ENCODE data around the gene B3GALNT1.

Gene B3GALNT1, protein sequence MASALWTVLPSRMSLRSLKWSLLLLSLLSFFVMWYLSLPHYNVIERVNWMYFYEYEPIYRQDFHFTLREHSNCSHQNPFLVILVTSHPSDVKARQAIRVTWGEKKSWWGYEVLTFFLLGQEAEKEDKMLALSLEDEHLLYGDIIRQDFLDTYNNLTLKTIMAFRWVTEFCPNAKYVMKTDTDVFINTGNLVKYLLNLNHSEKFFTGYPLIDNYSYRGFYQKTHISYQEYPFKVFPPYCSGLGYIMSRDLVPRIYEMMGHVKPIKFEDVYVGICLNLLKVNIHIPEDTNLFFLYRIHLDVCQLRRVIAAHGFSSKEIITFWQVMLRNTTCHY

DNA sequence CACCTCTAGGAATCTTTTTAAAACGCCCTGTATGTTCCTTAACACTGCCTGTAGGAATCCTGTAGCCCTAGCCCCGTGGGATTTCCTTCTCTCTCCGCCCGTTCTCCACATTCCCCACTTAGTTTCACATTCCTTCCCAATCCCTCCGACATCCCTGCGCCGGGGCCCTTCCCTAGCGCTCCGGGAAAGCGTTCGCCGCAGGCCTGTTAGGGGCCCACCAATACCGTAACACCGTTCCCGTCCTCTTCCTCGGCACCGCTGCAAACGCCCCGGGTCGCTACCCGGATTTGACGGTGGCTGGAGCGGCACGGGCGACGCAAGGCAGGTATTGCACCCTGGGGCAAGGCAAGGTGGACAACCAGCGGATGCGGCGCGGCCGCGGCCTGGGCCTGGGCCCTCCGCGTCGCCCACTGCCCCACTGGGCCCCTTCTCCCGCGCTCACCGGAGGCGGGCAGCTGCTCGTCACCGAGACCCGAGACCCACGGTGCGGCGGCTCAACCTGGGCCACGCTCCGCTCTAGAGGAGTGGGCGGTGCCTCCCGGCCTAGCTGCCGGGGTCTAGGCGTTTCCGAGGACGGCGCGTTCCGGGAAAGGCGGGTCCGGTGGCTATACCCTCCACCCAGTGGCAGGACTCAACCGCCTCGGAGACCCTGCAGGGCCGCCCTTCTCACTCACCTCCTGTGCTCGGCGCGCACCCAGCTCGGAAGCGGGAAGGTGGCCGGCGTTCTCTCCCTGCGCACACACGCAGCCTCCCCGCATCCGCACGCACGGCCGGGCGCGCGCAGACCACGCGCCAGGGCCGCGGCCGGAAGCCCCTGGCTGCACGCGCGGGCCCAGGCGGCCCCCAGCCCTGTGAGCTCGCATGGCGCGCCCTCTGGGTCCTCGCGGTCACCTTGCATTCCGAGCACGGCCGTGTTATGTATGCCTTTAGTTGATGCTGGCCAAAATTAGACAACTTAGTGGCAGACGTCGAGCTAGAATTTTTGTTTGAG is at the start of gene B3GALNT1:
B3GALNT1 (minus strand) TSS at position 789 of the 991 bp plus-strand sequence. CDS start 18,595 bp downstream, outside the sequence.
- DNase-seq, result peak; percentile 3

DNA sequence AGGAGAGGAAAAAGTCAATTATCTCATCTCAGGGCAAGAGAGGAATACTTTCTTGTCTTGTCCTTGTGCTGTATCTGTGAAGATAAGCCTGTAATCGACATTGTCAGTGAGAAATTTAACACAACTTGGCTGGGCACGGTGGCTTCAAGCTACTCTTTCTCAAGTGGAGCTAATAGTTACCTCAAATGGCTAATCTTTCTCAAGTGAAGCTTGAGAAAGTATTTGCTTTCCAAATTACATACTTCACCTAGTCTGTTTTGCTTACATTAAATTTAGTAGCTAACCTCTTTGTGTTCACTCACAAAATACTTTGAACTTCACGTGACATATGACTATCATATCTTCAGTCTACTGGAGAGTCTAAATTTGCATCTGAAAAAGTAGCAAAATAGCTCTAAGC is 48.3 kb upstream of the B3GALNT1 start:
- no peak for DNase-seq

DNA sequence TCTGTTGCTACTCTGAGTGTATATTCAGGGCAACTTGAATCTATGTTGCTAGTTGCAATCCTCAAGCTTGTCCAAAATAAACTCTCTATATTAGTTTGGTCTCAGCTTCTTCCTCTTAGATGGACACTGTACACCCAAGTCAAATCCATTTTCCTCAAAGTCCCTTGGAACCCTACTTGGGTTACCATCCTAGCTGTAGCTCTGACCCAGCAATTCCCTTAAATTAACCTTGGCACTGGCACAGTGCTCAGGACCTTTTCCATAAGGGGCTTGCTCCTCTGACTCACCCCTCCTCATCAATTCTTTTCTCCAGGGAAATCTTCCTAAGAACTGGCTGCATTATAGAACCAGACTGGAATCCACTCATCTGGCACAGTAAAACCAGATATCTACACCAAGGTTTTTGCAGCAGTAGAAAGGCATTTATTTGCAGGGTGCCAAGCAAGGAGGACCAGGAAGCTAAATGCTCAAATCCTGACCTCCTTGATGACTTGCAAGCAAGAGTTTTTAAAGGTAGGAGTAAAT is 44.9 kb upstream of the B3GALNT1 start:
- DNase-seq, result no peak

DNA sequence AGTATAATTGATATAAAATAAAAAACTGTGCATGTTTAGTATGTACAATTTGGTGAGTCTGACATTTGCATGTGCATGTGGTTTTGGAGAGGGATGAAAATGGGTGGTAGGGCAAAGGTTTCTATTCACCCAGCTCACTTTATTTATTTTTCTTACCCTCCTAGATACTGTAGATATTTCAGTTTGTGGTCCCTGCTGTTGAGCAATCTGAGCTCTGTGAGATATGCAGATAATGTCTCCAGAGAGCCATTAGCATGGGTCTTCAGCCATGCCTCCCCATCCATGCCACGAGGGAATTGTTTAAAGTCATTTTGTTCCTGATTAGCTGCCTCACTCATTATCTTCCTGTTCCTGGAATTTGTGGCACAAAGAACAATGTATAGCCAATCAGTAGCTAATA is 44.4 kb upstream of the B3GALNT1 start:
- no peak for DNase-seq

DNA sequence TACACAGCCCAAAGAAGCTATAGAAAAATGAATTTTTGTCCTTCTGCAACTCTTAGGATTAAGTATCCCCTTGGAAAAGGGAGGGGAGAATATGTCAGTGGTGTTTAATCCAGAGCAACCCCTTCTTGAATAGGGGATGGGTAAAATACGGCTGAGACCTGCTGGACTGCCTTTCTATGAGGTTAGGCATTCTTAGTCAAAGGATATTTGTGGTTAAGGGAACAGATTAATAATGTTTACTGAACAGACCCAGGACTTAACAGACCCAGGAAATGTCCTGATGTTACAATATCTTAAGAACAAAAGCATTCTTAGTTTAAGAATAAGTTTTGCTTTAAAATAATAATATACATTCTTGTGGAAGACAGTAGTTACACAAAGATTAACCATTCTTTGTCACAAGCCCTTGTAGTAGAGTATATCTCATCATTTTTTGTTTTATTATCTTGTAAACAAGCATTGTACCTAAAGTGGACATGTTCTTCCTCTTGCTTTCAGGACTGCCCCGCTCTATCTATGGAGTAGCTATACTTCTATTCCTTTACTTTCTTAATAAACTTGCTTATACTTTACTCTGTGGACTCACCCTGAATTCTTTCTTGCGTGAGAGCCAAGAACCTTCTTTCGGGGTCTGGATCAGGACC is 43.8 kb upstream of the B3GALNT1 start:
- no peak for DNase-seq

DNA sequence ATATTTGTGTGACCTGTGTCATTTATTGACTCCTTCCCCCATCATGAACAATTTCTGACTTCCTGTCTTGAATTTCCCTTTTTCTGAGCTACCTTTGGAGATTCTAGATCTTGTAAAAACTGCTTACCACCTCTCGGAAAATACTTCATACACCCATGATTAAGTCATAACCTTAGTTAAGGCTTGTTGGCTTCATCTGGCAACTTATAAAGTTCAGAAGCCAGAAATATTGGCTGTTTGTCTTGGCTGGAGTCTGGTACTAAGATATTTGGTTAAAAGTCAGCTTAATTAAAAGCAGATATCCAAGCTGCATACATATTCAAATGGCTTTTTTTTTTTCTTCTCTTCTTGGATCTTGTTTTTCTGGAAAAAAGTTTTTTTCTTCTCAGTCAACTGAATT is 37.3 kb upstream of the B3GALNT1 start:
- no peak for DNase-seq

DNA sequence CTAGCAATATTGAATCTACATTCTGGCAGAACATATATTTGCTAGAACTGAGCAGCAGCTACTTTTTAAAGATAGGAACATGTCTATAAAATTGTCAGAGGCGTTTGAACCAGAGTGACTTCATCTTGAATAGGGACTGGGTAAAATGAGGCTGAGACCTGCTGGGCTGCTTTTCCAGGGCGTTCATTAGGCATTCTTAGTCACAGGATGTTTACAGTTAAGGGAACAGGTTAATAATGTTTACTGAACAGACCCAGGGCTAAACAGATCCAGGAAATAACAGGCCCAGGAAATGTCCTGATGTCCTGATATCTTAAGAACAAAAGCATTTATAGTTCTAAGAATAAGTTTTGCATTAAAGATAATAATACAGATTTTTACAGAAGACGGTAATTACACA is 34.5 kb upstream of the B3GALNT1 start:
- DNase-seq, result no peak

DNA sequence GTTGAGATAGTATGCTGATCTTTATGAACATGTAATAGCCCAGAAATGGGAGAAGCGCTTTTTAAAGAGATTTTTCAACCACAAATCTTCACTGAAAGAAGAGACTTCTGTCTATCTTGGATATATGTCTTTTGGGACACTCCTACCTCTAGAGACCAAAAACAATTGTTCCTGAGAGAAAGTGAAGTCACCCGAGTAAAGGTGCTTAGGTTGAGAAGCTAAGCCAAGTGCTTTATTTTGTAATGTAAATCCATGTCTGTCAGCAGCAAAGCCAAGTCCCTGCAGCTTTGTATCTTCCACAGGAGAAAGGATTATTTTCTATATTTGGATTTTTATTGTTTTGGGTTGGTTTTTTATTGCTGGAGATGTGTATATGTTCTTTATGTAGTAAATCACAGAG is 32.1 kb upstream of the B3GALNT1 start:
- no peak for DNase-seq

DNA sequence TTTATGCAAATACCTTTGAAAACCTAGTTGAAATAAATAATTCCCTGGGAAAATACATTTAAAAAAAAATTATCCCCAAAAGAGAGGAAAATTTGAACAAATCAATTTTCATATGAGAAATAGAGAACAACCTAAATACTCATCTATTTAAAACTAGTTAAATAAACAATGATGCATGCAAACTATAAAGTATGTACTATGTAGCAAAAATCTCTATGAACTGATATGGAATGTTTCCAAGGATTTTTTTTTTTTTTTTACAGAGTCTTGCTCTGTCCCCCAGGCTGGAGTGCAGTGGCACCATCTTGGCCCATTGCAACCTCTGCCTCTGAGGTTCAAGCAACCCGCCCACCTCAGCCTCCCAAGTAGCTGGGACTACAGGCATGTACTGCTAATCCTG is 27.2 kb upstream of the B3GALNT1 start:
- no peak for DNase-seq

DNA sequence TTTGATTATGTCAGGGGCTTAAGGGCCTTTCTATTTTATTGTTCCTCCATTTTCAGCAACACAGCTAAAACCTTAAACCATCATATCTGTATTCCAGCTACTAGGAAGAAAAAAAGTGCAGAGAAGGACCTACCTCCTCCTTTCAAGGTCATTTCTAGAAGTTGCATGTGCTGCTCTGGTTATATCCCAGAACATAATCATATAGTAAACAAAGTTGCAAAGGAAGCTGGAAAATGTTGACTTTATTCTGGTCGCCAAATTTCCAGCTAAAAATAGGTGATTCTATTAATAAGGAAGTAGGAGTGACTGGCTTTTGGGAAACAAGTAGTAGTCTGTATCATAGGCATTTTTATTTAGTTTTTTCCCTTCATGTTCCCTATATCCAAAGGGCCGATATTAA is 21.3 kb upstream of the B3GALNT1 start:
- DNase-seq, result no peak

DNA sequence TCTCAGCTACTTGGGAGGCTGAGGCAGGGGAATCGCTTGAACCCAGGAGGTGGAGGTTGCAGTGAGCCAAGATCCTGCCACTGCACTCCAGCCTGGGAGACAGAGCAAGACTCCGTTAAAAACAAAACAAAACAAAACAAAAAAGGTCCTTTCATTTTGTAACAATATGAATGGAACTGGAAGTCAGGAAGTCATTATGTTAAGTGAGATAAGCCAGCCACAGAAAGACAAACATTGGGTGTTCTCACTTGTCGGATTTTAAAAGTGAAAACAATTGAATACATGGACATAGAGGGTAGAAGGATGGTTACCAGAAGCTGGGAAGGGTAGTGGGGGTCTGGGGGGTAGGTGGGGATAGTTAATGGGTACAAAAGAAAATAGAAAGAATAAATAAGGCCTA is 12.5 kb upstream of the B3GALNT1 start:
- DNase-seq, result no peak

DNA sequence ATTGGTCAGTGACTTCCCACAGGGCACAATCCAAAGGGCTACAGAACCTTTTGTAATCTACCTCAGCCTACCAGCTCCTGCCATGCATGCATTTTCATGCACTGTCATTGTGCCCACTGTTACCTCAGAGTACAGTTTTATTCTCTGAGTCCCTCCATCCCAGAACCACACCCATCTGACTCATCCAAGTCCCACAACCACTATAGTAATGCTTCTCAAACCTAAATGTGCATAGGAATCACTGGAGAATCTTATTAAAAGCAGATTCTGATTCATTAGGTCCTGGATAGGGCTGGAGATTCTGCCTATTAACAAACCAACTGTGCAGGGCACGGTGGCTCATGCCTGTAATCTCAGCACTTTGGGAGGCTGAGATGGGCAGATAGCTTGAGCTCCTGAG is 3.7 kb upstream of the B3GALNT1 start:
- DNase-seq, result no peak

DNA sequence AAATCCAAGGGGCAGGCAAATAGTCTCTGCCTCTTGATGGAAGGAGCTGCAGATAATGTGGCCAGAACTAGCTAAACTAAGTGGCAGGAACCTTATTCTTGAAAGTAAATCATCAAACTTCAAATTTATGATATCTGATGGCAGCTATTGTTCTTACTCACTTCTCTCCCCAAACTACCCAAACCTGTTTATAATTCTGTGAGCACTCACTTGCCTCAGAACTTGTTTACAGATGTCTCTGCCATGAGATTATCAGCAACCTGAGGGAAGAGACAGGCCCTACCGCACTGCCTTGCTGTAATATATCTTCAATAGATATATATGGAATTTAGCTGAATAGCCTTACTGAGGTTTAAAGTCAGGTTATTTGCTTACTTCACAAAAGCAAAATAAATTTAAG is 2.2 kb upstream of the B3GALNT1 start:
- no peak for DNase-seq

DNA sequence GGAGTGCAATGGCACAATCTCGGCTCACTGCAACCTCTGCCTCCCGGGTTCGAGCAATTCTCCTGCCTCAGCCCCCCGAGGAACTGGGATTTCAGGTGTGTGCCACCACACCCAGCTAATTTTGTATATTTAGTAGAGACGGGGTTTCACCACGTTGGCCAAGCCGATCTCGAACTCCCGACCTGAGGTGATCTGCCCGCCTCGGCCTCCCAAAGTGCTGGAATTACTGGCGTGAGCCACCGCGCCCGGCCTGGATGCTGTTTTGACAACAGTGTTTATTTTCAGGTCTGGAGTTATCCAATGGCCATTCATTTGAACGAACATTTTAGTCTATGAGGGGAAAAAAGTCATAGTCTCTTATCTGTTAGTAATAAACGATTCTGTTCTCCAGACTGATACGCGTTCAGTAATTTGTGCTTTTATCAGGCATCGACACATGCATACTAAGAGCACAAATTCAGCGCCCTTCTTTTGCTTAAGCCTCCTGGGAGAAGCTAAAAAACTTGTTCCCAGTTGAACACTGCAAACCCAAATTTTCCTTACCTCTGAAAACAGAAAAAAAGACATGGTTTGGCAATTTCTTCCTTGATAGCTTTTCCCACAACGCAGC is 1.3 kb downstream of the B3GALNT1 start:
- no peak for DNase-seq

DNA sequence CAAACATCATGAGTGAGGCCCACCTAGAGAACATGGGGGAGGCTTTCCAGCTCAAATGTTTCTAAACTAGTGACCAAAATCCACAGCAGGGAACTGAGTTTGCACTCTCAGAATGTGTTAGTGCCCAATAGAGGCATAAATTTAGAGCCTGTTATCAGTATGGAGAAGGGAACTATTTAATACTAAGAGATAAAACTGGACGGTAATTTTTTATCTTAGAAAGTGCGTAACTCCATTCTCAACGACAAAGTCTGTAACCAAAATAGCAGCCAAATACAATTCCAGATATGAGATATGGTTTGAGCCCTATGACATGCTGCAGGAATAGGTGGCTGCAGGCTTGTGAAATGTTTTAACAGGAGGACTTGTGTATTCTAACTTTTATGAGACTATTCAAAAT is 3.5 kb downstream of the B3GALNT1 start:
- DNase-seq, result no peak

DNA sequence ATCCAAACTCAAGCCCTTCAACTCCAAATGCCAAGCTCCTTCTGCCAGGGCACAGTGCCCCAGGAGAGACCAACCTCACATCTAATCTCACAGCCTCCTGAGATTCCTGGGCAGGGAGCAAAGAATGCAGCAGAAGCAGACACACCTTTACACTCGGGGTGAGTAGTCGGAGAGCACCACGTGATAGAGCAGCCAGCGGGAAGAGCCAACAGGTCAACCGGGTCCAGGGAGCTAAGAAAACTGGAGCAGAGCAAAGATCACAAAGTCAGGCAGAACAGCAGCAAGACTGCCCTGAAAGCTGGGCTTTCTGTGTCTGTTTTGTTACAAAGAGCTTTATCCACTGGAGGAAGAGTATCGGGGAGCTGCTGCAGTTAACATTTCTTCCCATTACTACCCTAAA is 4.2 kb downstream of the B3GALNT1 start:
- DNase-seq, result no peak

DNA sequence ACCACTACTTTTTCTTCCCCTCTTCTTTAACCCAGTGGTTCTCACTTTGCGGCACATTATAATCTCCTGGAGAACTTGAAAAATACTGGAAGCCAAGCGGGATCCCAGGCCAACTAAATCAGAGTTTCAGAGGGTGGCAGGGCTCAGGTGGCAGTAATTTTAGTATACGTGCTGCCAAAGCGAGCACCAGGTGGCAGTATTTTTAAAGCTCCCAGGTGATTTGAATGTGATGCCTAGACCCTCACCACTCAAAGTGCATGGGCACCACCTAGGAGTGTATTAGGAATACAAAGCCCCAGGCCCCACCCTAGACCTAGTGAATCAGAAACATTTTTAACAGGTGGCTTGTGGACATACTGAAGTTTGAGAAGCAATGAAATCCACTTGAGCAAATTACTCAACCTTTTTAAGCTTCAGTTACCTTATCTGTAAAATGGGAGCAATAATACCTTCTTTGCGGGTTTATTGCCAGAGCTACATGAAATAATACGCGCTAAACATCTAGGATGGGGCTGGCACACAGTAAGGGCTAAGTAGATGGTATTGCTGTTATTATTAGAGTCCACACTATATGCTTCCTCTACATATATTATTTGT is 8.3 kb downstream of the B3GALNT1 start:
- DNase-seq, result peak; percentile 14

DNA sequence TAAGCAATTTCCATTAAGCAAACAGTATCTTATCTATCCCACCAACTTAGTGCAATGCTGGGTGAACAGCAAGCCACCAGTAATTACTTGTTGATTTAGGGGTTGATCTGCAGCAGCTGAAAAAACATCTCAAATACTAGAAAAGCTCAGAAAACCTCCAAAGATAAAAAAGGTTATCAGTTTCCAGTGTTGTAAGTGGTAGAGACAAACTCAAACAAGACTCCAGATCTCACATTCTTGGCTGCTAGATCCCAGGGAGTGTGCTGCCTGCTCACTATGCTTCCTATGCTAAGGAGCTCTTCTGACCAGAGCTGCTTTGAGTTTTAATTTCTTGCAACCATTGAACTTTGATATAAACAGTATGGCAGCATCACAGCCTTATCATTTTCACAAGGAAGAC is 11.3 kb downstream of the B3GALNT1 start:
- DNase-seq, result no peak

DNA sequence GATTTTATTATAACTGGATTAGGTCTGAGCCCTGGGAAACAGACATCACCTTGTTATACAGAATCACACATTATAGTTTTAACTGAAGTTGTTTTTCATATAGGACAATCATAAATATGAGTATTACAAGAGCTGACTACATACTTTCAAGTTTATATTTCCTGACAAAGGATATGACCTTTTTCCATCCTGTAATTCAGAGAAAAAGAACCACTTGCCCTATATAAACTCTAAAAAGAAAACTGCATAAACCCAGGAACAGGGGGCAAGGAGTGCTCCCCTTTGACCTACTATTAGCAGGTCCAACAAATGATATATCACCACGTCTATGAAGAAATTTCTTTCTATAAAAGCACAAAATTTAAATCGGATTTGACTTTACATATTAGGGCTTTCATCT is 20.9 kb downstream of the B3GALNT1 start:
- DNase-seq, result no peak

DNA sequence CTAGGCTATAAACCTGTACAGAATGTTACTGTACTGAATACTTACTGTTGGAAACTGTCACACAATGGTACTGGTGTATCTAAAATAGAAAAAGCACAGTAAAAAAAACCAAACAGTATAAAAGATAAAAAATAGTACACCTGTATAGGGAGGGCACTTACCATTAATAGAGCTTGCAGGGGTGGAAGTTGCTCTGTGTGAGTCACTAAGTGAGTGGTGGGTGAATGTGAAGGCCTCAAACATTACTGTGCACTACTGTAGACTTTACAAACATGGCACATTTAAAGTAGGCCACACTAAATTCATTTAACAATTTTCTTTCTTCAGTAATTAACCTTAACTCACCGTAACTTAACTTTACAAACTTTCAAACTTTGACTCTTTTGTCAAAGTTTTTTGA is 22.0 kb downstream of the B3GALNT1 start:
- DNase-seq, result no peak

DNA sequence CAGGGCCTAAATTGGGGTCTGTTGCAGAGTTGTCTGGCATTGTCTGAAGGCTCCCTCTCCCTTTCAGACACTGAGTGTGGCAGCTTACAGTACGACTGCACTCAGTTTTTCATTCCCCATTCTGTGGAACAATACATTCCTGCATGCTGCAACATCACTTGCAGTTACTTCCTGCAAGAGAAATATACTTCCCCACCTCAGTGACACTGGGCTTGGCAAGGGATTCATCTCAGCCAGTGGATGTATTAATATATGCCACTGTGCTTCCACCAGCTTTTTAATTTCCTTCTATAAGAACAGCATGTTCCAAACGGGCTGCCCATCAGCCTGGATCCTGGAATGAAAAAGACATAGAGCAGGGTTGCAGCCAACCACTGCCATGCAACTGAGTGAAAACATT is 23.1 kb downstream of the B3GALNT1 start:
- no peak for DNase-seq

DNA sequence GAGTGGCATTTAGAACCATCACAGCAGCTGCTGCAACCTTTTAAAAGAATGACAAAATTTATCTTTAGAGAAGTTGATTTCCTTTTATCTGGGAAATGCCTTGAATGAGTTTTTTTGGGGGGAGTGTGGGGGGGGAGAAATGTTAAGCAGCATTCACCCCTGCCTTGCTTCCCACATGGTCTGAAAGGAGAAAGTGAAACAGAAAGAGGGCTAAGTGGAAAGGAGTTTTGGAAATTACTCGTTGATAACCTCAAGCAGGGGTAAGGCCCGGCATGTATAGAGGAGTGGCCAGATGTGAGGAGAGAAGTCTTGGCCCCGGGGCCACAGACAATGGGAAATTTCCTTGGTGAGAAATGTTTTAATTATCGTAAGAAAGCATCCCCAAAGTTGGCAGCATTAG is 23.5 kb downstream of the B3GALNT1 start:
- no peak for DNase-seq

DNA sequence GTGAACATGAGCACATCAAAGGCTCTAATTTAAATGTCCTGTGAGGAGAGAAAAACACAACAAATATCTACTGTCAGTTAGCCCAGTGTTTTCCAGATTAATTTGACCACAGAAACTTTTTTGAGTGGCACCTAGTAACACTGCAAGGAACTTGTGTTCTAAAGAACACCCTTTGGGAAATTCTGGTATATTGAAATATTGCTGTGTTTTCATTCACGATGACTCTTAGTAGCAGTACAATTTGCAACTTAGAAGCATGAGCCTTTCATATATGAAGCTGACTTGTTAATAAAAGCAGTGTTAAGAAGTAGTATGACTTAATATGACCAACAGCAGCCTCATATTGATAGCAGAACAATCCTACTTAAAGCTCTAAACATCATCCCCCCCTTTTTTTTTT is 32.0 kb downstream of the B3GALNT1 start:
- DNase-seq, result no peak

All from CD4-positive, alpha-beta T cell treated with Interleukin-12 subunit alpha and Interleukin-12 subunit beta, for 1 hour (primary cell).